Hypothalamus (tissue), 51 donors: ENCODE results near the gene PPM1N.
A peak's percentile ranks its signal among the peaks of the same experiment; 100 is the strongest.

Experiments used
- DNase-seq, 51 donors: peaks; one replicate each; lab custom pipeline; 2025; lab: John Stamatoyannopoulos, UW

The PPM1N gene

DNA sequence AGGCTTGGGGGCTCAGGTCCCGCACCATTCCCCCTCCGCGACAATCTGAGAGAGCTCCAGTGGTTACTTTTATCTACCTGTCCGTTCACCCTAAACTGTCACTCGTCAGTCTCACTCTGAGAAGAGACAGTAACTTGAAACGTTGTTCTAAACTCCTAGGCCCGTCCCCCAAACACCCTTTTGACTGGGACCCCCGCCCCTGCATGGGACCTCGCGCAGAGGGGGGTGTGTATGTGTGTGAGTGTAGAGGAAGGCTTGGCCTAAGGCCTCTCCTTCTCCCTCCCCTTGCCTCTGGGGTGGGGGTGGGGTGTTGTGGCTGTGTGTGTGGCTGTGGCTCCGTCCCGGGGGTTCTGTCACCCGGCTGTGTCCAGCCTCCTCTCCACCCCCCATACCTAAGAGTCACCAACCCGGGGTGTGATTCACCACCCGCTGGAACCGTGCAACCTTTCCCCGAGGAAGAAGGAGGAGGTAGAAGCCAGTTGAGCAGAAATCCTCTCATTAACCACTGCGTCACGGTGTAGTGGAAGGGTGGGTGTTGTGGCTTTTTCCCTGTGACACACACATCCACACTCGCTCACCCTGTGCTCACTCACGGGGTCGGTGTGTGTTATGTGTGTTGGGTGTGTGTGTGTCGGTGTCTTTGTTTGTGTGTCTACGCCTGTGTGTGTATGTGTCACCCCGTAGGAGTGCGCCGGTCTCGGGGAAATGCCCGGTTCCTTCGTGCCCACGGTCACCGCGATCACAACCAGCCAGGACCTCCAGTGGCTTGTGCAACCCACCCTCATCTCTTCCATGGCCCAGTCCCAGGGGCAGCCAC, 28.1 kb upstream of the PPM1N start:
- peak in 4 of 51 donors; percentile 38 to 52 (median 48) for DNase-seq

DNA sequence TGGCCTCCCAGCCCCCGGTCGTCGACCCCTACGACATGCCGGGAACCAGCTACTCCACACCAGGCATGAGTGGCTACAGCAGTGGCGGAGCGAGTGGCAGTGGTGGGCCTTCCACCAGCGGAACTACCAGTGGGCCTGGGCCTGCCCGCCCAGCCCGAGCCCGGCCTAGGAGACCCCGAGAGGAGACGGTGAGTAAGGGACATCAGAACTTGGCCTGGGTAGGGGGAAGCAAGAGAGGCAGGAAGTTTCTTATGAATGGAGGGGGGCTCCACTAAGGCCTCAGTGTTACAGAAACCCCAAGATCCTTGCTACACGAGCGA, 27.5 kb upstream of the PPM1N start:
- DNase-seq, result no peak

DNA sequence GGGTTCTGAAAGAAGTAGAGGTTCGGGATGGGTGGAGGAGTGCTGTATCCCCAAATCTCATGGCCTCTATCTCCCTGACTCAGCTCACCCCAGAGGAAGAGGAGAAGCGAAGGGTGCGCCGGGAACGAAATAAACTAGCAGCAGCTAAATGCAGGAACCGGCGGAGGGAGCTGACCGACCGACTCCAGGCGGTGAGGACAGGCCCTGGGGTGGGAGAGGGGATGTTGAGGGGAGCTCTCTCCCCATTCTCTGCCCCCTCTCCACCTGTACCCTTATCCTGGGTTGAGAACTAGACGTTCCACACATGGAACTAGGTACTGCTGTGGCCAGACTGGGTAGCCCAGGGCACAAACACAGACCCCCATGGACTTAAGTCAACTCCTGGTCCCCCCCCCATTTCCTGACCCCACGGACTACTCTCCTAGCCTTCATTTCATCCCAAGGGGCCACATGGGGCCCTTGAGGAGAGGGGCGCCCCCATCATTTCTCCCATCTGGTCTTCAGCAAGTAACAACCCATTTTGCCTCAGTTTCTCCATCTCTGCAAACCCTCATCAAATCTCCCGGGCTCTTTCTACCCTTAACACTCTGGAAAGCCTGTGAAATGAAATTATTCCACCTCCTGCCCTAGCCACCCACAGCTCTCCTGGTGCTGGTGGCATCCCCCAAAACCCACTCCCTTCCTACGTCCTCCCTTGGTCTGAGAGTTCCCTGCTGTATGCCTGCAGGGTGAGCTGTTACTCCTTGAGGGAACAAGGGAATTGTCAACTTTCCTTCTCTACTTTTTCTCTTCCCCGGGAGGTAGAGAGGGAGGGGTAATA, 26.9 kb upstream of the PPM1N start:
- DNase-seq, result no peak

DNA sequence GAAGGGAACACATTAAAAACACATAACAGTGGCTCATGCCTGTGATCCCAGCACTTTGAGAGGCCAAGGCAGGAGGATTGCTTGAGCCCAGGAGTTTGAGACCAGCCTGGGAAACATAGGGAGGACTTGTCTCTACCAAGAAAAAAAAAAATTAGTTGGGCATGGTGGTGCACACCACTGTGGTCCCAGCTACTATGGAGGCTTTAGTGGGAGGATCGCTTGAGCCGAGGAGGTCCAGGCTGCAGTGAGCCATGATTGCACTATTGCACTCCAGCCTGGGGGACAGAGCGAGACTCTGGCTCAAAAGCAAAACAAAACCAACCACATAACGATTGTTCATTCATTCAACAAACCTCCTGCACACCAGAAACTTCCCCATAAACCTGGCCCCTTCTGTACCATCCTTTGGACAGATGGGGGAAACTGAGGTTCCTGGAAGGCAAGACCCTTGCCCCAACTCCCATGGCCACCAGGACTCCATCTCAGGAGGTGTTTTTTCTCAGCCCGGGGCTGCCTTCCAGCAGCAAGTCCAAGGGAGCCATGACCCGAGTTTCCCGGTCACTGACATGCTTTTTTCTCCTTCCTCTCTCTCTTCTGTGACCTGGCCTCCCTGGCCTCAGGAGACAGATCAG, 26.2 kb upstream of the PPM1N start:
- no peak for DNase-seq

DNA sequence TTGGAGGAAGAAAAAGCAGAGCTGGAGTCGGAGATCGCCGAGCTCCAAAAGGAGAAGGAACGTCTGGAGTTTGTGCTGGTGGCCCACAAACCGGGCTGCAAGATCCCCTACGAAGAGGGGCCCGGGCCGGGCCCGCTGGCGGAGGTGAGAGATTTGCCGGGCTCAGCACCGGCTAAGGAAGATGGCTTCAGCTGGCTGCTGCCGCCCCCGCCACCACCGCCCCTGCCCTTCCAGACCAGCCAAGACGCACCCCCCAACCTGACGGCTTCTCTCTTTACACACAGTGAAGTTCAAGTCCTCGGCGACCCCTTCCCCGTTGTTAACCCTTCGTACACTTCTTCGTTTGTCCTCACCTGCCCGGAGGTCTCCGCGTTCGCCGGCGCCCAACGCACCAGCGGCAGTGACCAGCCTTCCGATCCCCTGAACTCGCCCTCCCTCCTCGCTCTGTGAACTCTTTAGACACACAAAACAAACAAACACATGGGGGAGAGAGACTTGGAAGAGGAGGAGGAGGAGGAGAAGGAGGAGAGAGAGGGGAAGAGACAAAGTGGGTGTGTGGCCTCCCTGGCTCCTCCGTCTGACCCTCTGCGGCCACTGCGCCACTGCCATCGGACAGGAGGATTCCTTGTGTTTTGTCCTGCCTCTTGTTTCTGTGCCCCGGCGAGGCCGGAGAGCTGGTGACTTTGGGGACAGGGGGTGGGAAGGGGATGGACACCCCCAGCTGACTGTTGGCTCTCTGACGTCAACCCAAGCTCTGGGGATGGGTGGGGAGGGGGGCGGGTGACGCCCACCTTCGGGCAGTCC, 25.5 kb upstream of the PPM1N start:
- peak in 1 of 51 donors; percentile 13 for DNase-seq

DNA sequence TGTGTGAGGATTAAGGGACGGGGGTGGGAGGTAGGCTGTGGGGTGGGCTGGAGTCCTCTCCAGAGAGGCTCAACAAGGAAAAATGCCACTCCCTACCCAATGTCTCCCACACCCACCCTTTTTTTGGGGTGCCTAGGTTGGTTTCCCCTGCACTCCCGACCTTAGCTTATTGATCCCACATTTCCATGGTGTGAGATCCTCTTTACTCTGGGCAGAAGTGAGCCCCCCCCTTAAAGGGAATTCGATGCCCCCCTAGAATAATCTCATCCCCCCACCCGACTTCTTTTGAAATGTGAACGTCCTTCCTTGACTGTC, 24.9 kb upstream of the PPM1N start:
- no peak for DNase-seq

DNA sequence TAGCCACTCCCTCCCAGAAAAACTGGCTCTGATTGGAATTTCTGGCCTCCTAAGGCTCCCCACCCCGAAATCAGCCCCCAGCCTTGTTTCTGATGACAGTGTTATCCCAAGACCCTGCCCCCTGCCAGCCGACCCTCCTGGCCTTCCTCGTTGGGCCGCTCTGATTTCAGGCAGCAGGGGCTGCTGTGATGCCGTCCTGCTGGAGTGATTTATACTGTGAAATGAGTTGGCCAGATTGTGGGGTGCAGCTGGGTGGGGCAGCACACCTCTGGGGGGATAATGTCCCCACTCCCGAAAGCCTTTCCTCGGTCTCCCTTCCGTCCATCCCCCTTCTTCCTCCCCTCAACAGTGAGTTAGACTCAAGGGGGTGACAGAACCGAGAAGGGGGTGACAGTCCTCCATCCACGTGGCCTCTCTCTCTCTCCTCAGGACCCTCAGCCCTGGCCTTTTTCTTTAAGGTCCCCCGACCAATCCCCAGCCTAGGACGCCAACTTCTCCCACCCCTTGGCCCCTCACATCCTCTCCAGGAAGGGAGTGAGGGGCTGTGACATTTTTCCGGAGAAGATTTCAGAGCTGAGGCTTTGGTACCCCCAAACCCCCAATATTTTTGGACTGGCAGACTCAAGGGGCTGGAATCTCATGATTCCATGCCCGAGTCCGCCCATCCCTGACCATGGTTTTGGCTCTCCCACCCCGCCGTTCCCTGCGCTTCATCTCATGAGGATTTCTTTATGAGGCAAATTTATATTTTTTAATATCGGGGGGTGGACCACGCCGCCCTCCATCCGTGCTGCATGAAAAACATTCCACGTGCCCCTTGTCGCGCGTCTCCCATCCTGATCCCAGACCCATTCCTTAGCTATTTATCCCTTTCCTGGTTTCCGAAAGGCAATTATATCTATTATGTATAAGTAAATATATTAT, 24.3 kb upstream of the PPM1N start:
- no peak for DNase-seq

DNA sequence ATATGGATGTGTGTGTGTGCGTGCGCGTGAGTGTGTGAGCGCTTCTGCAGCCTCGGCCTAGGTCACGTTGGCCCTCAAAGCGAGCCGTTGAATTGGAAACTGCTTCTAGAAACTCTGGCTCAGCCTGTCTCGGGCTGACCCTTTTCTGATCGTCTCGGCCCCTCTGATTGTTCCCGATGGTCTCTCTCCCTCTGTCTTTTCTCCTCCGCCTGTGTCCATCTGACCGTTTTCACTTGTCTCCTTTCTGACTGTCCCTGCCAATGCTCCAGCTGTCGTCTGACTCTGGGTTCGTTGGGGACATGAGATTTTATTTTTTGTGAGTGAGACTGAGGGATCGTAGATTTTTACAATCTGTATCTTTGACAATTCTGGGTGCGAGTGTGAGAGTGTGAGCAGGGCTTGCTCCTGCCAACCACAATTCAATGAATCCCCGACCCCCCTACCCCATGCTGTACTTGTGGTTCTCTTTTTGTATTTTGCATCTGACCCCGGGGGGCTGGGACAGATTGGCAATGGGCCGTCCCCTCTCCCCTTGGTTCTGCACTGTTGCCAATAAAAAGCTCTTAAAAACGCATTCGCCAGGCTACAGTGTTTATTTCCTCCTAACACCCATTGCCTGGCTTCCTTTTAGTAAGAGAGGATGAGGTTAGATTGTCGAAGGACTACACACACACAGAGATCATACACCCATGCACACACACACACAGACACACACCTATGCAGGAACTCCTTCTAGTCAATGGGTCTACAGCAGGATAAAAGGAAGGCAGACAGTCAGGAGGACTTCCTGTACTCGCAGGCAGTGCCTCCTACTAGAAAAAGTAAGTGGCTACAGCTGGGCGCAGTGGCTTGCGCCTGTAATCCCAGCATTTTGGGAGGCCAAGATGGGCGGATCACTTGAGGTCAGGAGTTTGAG, 23.4 kb upstream of the PPM1N start:
- no peak for DNase-seq

DNA sequence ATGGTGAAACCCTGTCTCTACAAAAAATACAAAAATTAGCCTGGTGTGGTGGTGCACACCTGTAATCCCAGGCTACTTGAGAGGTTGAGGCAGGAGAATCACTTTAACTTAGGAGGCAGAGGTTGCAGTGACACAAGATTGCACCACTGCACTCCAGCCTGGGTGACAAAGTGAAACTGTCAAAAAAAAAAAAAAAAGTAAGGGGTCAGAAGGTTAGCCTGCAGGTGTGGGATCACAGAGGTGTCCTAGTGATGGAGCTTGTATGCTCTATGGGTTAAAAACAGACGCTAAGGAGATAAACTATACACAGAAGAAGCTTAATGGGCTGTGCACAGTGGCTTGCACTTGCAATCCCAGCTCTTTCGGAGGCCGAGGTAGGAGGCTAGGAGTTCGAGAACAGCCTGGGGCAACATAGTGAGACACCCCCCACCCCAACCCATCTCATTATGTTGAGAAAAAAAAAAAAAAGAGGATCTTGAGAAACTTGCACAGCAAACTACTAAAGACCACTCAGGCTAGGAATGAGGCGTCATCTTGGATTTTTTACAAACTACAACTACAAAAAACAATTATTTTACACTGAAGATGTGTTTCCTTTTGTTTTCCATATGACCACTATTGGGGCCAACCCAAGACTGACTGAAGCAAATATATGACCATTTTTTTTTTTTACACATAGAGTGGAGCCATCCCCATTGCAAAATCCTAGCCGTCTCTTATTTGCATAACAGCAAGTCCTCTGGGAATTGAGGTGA, 22.5 kb upstream of the PPM1N start:
- DNase-seq, result no peak

DNA sequence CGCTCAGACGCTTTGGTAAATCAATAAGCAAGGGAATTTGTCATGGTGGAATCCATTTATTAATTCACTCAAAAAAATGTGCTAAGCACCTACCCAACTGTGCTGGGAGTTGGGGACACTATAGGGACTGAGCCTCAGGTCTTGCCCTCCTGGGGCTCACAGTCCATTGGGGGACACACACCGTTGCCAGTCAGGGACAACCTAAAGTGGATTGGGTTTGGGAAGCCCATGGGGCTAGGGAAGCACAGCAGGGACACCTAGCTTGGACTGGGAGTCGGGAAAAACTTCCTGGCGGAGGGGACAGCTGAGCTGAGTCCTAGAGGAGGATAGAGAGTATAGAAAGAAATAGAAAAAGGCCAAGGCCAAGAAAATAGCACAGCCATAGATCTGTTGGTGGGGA, 21.9 kb upstream of the PPM1N start:
- DNase-seq, result no peak

DNA sequence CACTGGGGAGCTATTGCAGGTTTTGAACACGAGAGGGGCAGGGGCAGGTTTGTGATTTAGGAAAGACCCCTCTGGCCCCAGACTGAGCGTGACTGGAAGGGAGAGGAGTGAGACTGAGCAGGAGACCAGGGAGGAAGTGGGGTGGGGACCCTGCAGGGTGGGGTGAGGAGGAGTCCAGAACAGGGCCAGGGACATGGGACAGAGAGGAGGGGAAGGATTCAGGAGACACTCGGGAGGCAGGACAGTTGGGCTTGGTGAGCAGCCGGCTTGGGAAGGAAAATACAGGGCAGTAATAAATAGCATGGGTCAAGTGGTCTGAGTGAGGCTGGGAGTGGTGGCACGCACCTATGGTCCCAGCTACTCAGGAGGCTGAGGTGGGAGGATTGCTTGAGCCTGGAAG, 21.1 kb upstream of the PPM1N start:
- DNase-seq, result no peak

DNA sequence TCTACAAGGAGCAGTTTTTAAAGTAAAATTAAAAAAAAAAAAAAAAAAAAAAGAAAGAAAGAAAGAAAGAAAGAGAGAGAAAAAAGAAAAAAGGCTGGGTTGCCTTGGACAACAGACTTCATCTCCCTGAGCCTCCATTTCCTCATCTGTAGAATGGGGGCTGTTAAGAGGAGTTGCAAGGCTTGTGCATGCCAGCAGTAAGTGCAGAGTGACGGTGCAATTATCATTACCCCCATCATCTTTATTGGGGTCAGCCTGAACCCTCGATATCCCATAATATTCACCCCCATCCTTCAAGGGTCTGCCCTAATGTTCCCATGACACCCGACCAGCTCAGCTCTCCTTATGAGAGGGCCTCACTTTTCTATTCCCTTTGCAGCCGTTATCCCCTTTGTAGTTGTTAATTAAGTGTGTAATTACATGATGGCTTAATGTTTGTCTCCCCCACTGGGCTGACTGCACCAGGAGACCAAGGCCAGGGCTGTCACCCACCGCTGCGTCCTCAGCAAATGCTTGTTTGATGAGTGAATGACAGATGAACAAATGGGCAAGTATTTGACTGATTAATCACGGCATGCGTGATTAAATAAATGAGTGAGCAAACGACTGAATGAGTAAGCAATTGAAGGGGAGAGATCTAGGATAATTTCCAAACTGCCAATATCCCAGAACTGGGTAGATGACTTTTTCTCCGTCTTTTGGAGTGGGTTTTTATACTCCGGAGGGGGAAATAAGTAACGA, 20.4 kb upstream of the PPM1N start:
- DNase-seq, result peak in 1 of 51 donors; percentile 41

DNA sequence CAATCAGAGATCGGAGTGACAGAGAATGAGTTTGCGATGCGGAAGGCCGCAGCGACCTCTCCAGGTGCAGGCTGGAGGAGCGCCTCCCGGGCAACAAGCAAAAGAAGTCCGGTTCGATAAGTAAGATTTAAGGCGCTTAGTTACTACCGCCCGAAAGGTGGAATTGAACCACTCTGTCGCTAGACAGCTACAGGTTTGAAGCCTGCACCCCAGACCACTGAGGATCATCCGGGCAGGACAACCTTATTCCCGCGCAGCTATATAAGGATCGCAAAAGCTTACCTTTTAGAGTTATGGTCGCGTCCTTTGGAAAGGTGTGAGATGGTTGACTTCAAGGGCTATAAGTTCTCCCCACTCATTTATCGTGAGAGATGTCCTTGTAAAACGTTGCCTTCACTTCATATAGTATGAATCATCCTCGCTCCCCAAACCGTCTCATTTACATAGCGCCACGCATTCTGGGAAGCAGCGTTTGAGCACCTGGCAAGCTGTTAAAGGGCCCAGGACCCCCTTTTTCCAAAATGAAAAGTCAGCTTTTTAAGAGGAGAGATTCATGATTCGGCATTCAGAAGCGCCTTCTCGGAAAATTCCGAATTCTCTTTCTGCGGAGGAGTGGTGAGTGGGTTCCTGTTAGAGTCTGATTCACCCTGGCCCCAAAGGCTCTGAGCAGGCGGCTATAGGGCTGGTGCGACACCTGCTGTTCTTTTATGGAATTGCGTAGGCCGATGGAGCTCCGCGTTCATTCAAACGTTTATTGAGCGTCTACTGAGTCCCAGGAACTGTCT, 19.6 kb upstream of the PPM1N start:
- peak in 50 of 51 donors; percentile 25 to 98 (median 76) for DNase-seq

DNA sequence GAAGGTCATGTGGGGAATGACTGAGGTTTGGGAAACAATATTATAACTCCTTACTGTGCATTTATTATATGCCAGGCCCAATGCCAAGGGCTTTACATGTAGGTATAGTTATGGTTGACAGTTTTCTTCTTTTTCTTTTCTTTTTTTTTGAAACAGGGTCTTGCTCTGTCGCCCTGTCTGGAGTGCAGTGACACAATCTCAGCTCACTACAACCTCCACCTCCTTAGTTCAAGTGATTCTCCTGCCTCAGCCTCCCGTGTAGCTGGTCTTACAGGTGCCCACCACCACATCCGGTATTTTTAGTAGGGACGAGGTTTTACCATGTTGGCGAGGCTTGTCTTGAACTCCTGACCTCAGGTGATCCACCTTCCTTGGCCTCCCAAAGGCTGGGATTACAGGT, 15.2 kb upstream of the PPM1N start:
- DNase-seq, result no peak

DNA sequence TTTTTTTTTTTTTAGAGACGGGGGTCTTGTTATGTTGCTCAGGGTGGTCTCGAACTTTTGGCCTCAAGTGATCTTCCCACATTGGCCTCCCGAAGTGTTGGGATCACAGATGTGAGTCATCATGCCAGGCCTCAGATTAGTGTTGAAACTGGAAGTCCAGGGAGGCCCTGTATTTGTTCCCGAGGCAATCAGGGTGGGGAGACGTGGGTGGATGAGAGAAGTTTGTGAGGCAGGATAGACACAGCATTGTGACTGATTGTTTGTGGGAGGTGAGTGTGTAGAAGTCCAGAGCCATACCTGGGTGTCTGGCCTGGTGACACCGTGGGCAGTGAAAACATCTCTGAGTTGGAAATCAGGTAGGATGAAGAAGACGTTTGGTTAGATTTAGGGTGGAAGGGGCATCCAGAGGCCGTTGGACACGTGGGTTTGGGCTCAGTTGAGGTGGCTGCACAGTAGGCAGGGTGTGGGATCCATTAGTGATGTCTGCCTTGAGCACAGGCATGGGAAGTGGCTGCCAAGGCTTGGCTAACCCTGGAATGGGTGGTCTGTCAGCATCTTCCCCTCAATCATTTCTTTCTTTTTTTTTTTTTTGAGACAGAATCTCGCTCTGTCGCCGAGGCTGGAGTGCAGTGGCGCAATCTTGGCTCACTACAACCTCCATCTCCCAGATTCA, 13.8 kb upstream of the PPM1N start:
- DNase-seq, result no peak
